GM18502 (cell line): ENCODE measurements around the gene FRRS1.

Source experiments
- ATAC-seq: cut with Tn5 transposase; IDR thresholded peaks from one replicate; pipeline ENCODE4 v1.9.1; 2021; ENCODE audit warnings: mild to moderate bottlenecking; ENCODE audit not compliant: unreplicated experiment, poor library complexity

Gene FRRS1

GRCh38 chr1:99681583-99681982, 84.9 kb downstream of the FRRS1 start:
- ATAC-seq, result no peak

- no peak for ATAC-seq
These were observed 86.2 kb downstream of the FRRS1 start for GRCh38 chr1:99680270-99680669.

GRCh38 chr1:99677416-99677815, 89.0 kb downstream of the FRRS1 start:
- no peak for ATAC-seq

GRCh38 chr1:99676876-99677275, 89.6 kb downstream of the FRRS1 start:
- ATAC-seq, result no peak

- ATAC-seq, result no peak
These were observed 90.4 kb downstream of the FRRS1 start for GRCh38 chr1:99675994-99676393.

- ATAC-seq, result no peak
These were observed 91.1 kb downstream of the FRRS1 start for GRCh38 chr1:99675292-99675691.

GRCh38 chr1:99674115-99675064, 92.0 kb downstream of the FRRS1 start:
- ATAC-seq, result no peak

GRCh38 chr1:99673315-99673714, 93.1 kb downstream of the FRRS1 start:
- no peak for ATAC-seq

- no peak for ATAC-seq
These were observed 93.8 kb downstream of the FRRS1 start for GRCh38 chr1:99672530-99673213.

- no peak for ATAC-seq
These were observed 94.4 kb downstream of the FRRS1 start for GRCh38 chr1:99672038-99672437.

- no peak for ATAC-seq
These were observed 95.9 kb downstream of the FRRS1 start for GRCh38 chr1:99670583-99670982.

GRCh38 chr1:99669821-99670220, 96.6 kb downstream of the FRRS1 start:
- no peak for ATAC-seq

- no peak for ATAC-seq
These were observed 97.1 kb downstream of the FRRS1 start for GRCh38 chr1:99669376-99669775.

- ATAC-seq, result no peak
These were observed 101.2 kb downstream of the FRRS1 start for GRCh38 chr1:99665212-99665611.

GRCh38 chr1:99663501-99663900, 102.9 kb downstream of the FRRS1 start:
- ATAC-seq, result no peak

- ATAC-seq, result no peak
These were observed 103.8 kb downstream of the FRRS1 start for GRCh38 chr1:99662539-99663080.

GRCh38 chr1:99661780-99662179, 104.7 kb downstream of the FRRS1 start:
- no peak for ATAC-seq

GRCh38 chr1:99660496-99660895, 105.9 kb downstream of the FRRS1 start:
- no peak for ATAC-seq

GRCh38 chr1:99659755-99660210, 106.7 kb downstream of the FRRS1 start:
- no peak for ATAC-seq
